Neural cell (in vitro differentiated cells): ENCODE data around the gene PCSK1.

Source experiments
- EZH2 ChIP-seq: fragments of 200-600, 300-800 bp; shearing (Covaris generic), sonication (generic); IDR thresholded peaks from 2 replicates; pipeline ENCODE4 v1.6.1; 2014; ENCODE audit warnings: antibody characterized with exemption, low read length, borderline replicate concordance, mild to moderate bottlenecking; ENCODE audit not compliant: insufficient read depth, poor library complexity, severe bottlenecking
- POLR2AphosphoS5 ChIP-seq: IDR thresholded peaks from 2 replicates; pipeline ENCODE4 v1.6.1; 2012
- RAD21 ChIP-seq: fragments of 450-650 bp; conservative IDR thresholded peaks from 2 replicates; pipeline ENCODE4 v1.6.1; 2014; ENCODE audit warnings: antibody characterized with exemption, mild to moderate bottlenecking, moderate library complexity
- SMC3 ChIP-seq: fragments of 450-650 bp; conservative IDR thresholded peaks from 2 replicates; pipeline ENCODE4 v1.6.1; 2014; ENCODE audit warnings: antibody characterized with exemption, mild to moderate bottlenecking, moderate library complexity; ENCODE audit not compliant: poor library complexity
- TAF1 ChIP-seq: IDR thresholded peaks from 2 replicates; pipeline ENCODE4 v1.6.1; 2012; ENCODE audit warnings: low read depth
- TF ChIP-seq, protein P1 (sequence below): fragments of 450-650 bp; IDR thresholded peaks from 2 replicates; pipeline ENCODE4 v1.5.1; 2014; ENCODE audit warnings: antibody characterized with exemption, mild to moderate bottlenecking, moderate library complexity; ENCODE audit not compliant: poor library complexity, severe bottlenecking
- TF ChIP-seq, protein P2 (sequence below): IDR thresholded peaks from 2 replicates; pipeline ENCODE4 v1.6.1; 2012; ENCODE audit warnings: borderline replicate concordance

DNA sequence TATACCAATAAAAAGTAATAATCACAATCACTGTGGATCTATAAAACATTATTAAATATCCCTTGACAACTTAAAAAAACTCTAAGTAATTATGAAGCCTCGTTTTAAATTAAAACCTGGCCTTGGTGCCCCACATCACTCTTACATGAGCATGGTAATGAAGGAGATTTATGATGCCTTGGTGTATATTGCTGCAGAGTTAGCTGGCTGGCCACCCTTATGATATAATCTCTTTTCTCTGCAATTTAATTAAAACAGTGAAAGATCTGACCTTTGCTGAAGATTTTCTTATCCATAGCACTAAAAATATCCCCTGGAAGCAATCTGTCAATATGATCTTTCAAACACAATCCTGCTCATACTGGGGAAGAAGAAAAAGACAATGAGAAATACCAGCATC, 48.8 kb upstream of the PCSK1 start:
- TF ChIP-seq, protein P1, sequence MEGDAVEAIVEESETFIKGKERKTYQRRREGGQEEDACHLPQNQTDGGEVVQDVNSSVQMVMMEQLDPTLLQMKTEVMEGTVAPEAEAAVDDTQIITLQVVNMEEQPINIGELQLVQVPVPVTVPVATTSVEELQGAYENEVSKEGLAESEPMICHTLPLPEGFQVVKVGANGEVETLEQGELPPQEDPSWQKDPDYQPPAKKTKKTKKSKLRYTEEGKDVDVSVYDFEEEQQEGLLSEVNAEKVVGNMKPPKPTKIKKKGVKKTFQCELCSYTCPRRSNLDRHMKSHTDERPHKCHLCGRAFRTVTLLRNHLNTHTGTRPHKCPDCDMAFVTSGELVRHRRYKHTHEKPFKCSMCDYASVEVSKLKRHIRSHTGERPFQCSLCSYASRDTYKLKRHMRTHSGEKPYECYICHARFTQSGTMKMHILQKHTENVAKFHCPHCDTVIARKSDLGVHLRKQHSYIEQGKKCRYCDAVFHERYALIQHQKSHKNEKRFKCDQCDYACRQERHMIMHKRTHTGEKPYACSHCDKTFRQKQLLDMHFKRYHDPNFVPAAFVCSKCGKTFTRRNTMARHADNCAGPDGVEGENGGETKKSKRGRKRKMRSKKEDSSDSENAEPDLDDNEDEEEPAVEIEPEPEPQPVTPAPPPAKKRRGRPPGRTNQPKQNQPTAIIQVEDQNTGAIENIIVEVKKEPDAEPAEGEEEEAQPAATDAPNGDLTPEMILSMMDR: no peak
- TF ChIP-seq POLR2AphosphoS5 (no peak), RAD21 (no peak), EZH2 (no peak), TAF1 (no peak), SMC3 (no peak)
- TF ChIP-seq, protein P2, sequence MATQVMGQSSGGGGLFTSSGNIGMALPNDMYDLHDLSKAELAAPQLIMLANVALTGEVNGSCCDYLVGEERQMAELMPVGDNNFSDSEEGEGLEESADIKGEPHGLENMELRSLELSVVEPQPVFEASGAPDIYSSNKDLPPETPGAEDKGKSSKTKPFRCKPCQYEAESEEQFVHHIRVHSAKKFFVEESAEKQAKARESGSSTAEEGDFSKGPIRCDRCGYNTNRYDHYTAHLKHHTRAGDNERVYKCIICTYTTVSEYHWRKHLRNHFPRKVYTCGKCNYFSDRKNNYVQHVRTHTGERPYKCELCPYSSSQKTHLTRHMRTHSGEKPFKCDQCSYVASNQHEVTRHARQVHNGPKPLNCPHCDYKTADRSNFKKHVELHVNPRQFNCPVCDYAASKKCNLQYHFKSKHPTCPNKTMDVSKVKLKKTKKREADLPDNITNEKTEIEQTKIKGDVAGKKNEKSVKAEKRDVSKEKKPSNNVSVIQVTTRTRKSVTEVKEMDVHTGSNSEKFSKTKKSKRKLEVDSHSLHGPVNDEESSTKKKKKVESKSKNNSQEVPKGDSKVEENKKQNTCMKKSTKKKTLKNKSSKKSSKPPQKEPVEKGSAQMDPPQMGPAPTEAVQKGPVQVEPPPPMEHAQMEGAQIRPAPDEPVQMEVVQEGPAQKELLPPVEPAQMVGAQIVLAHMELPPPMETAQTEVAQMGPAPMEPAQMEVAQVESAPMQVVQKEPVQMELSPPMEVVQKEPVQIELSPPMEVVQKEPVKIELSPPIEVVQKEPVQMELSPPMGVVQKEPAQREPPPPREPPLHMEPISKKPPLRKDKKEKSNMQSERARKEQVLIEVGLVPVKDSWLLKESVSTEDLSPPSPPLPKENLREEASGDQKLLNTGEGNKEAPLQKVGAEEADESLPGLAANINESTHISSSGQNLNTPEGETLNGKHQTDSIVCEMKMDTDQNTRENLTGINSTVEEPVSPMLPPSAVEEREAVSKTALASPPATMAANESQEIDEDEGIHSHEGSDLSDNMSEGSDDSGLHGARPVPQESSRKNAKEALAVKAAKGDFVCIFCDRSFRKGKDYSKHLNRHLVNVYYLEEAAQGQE: no peak
